Myometrial cell (primary cell): ENCODE results near the gene SOX15. TPM values are rescaled to one million over a fixed set of nuclear protein-coding genes. Genes with fewer than 3 reads are reported as not detected.

Experiments
- total RNA-seq: library from RNA; depleted of rRNA; stranded (reverse); fragments of >200 nt; gene quantifications from 2 replicates; pipeline ENCODE4 v1.2.3, GENCODE V29; 2015

The SOX15 gene
- total RNA-seq, result 2.5 TPM in 1 of 2 replicates, not detected in the other

GRCh38 chr17:7589891-7590691 is at the start of gene SOX15:
Gene SOX15, minus strand, starts transcription at chr17:7590094. Its CDS starts 418 bp downstream, at chr17:7589676.

GRCh38 chr17:7629939-7630571 is 40.2 kb upstream of the SOX15 start, which contains the start of gene SHBG:
Gene SHBG, plus strand, starts transcription at chr17:7630135. Its CDS starts 38 bp downstream, at chr17:7630173.

GRCh38 chr17:7627250-7628121 is 37.6 kb upstream of the SOX15 start, which contains the start of gene SAT2:
Gene SAT2, minus strand, starts transcription at chr17:7627821. Its CDS starts 186 bp downstream, at chr17:7627635.

GRCh38 chr17:7614425-7615264 is 24.8 kb upstream of the SOX15 start, which contains the start of gene FXR2:
Gene FXR2, minus strand, starts transcription at chr17:7614897. Its CDS starts 365 bp downstream, at chr17:7614532.

GRCh38 chr17:7583253-7584109 is 6.4 kb downstream of the SOX15 start, which contains the start of gene MPDU1:
Gene MPDU1, plus strand, starts transcription at chr17:7583852. Its CDS starts 11 bp downstream, at chr17:7583863.

GRCh38 chr17:7579001-7579833 is 10.7 kb downstream of the SOX15 start, which contains the start of gene CD68:
Gene CD68, plus strand, starts transcription at chr17:7579638. Its CDS starts 40 bp downstream, at chr17:7579678.

GRCh38 chr17:7561589-7562207 is 28.2 kb downstream of the SOX15 start, which contains the start of gene SENP3:
Gene SENP3, plus strand, starts transcription at chr17:7561919. Its CDS starts 1,158 bp downstream, at chr17:7563077.

GRCh38 chr17:7558544-7559319 is 31.2 kb downstream of the SOX15 start, which contains the start of gene TNFSF13:
Gene TNFSF13, plus strand, starts transcription at chr17:7558750. Its CDS starts 290 bp downstream, at chr17:7559040.

GRCh38 chr17:7548585-7549400 is 41.1 kb downstream of the SOX15 start, which contains the start of gene TNFSF12:
Gene TNFSF12, plus strand, starts transcription at chr17:7549058. Its CDS starts 96 bp downstream, at chr17:7549154.

Other genes with a start within 250 kb of the SOX15 start
- gene KCTD11, start 237.9 kb downstream of the SOX15 start, total RNA-seq, result 15.6 and 17.5 TPM in 2 replicates
- gene TMEM95, start 234.9 kb downstream of the SOX15 start, total RNA-seq, result not detected in 2 replicates
- gene TNK1, start 209.0 kb downstream of the SOX15 start, total RNA-seq, result 0.18 and 0.29 TPM in 2 replicates
- 60.4 and 85.3 TPM in 2 replicates for gene PLSCR3, start 195.6 kb downstream of the SOX15 start, total RNA-seq
- gene TMEM256, start 186.0 kb downstream of the SOX15 start, total RNA-seq, result 160 and 240 TPM in 2 replicates
- gene NLGN2, start 182.2 kb downstream of the SOX15 start, total RNA-seq, result 18.3 and 20.2 TPM in 2 replicates
- gene SPEM1, start 169.8 kb downstream of the SOX15 start, total RNA-seq, result not detected in 2 replicates
- gene SPEM2, start 164.5 kb downstream of the SOX15 start, total RNA-seq, result not detected in 2 replicates
- gene SPEM3, start 161.2 kb downstream of the SOX15 start, total RNA-seq, result not detected in 2 replicates
- 1.7 and 3.4 TPM in 2 replicates for gene TMEM102, start 154.7 kb downstream of the SOX15 start, total RNA-seq
- 0.29 and 1.1 TPM in 2 replicates for gene FGF11, start 150.6 kb downstream of the SOX15 start, total RNA-seq
- 3.5 and 7.1 TPM in 2 replicates for gene CHRNB1, start 145.0 kb downstream of the SOX15 start, total RNA-seq
- 23.2 and 24.2 TPM in 2 replicates for gene ZBTB4, start 110.5 kb downstream of the SOX15 start, total RNA-seq
- not detected in 2 replicates for gene SLC35G6, start 108.6 kb downstream of the SOX15 start, total RNA-seq
- gene POLR2A, start 105.7 kb downstream of the SOX15 start, total RNA-seq, result 44.7 and 56.2 TPM in 2 replicates
- 30.6 and 36.5 TPM in 2 replicates for gene TNFSF12, start 41.0 kb downstream of the SOX15 start, total RNA-seq
- 0.53 and 6.1 TPM in 2 replicates for gene TNFSF13, start 31.3 kb downstream of the SOX15 start, total RNA-seq
- 71.2 and 76.1 TPM in 2 replicates for gene SENP3, start 28.2 kb downstream of the SOX15 start, total RNA-seq
- 47.6 and 49.6 TPM in 2 replicates for gene CD68, start 10.5 kb downstream of the SOX15 start, total RNA-seq
- gene MPDU1, start 6.2 kb downstream of the SOX15 start, total RNA-seq, result 280 and 394 TPM in 2 replicates
- 38.8 and 64.9 TPM in 2 replicates for gene FXR2, start 24.8 kb upstream of the SOX15 start, total RNA-seq
- gene SAT2, start 37.7 kb upstream of the SOX15 start, total RNA-seq, result 43.4 and 46.1 TPM in 2 replicates
- gene SHBG, start 40.0 kb upstream of the SOX15 start, total RNA-seq, result 11.8 TPM in 1 of 2 replicates, not detected in the other
- not detected in 2 replicates for gene ATP1B2, start 60.8 kb upstream of the SOX15 start, total RNA-seq
- gene TP53, start 97.4 kb upstream of the SOX15 start, total RNA-seq, result 33.0 and 41.8 TPM in 2 replicates
- 16.7 and 18.8 TPM in 2 replicates for gene WRAP53, start 98.4 kb upstream of the SOX15 start, total RNA-seq
- 0.18 TPM in 1 of 2 replicates, not detected in the other for gene EFNB3, start 115.1 kb upstream of the SOX15 start, total RNA-seq
- gene DNAH2, start 127.7 kb upstream of the SOX15 start, total RNA-seq, result 0.18 and 0.29 TPM in 2 replicates
- gene KDM6B, start 244.1 kb upstream of the SOX15 start, total RNA-seq, result 0.86 and 0.89 TPM in 2 replicates